Erythroblast (primary cell): ENCODE data around the gene SNX10.

Experiments
- GATA1 ChIP-seq: IDR thresholded peaks from 2 replicates; pipeline ENCODE4 v1.6.1; 2011; ENCODE audit warnings: low read depth, mild to moderate bottlenecking, control low read depth, low read length, moderate library complexity
- POLR2A ChIP-seq: IDR thresholded peaks from 2 replicates; pipeline ENCODE4 v1.6.1; 2011; ENCODE audit warnings: mild to moderate bottlenecking, low read length

DNA sequence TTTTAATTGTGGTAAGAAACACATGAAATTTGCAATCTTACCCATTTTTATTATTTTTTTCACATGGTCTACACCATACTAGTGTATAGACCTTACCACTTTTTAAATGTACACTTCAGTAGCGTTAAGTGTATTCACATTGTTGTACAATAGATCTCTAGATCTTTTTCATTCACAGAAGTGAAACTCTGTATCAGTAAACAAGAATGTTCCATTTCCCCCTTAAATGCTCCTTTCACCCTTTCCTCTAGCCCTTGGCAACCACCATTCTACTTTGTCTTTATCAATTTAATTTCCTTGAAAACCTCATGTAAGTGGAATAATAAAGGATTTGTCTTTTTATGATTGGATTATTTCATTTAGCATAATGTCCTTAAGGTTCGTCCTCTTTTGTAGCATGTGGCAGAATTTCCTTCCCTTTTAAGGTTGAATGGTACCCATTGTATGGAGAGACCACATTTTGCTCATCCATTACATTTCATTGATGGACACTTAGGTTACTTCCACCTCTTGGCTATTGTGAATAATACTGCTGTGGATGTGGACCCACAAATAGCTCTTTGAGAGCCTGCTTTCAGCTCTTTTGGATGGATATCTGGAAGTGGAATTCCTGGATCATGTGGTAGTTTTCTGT, 45.7 kb downstream of the SNX10 start:
- TF ChIP-seq POLR2A = no peak
- no peak for TF ChIP-seq GATA1
